Measurements from ENCODE around the gene OSBPL3. TPM values are rescaled to one million over a fixed set of nuclear protein-coding genes. Genes with fewer than 3 reads are reported as not detected.

The OSBPL3 gene
- total RNA-seq, 4 donors from 2014 or later = 4.3 to 8.6 (median 7.1) TPM

GRCh38 chr7:24862461-24862860 is 117.5 kb downstream of the OSBPL3 start:
- no peak for TF ChIP-seq CTCF (IDR thresholded peaks at IDR 0.05)
- no peak for ATAC-seq (ENCODE audit: low FRiP score)
- no peak for DNase-seq (ENCODE audit: low spot score)

GRCh38 chr7:24861336-24861735 is 118.6 kb downstream of the OSBPL3 start:
- no peak for ATAC-seq (ENCODE audit: low FRiP score)
- TF ChIP-seq CTCF (IDR thresholded peaks at IDR 0.05) = no peak
- DNase-seq (ENCODE audit: low spot score) = no peak

- ATAC-seq (ENCODE audit: low FRiP score) (no peak), DNase-seq (ENCODE audit: low spot score) (no peak)
Observed at GRCh38 chr7:24860611-24861010, 119.4 kb downstream of the OSBPL3 start.

GRCh38 chr7:24858108-24858977 is 121.6 kb downstream of the OSBPL3 start:
- TF ChIP-seq CTCF (IDR thresholded peaks at IDR 0.05) = no peak
- ATAC-seq (ENCODE audit: low FRiP score) (no peak), DNase-seq (ENCODE audit: low spot score) (no peak)

More at GRCh38 chr7:24860611-24861010, 119.4 kb downstream of the OSBPL3 start:
- TF ChIP-seq CTCF (IDR thresholded peaks at IDR 0.05) = no peak

GRCh38 chr7:24857623-24858022 is 122.4 kb downstream of the OSBPL3 start:
- no peak for TF ChIP-seq CTCF (IDR thresholded peaks at IDR 0.05)
- no peak for DNase-seq (ENCODE audit: low spot score)
- ATAC-seq (ENCODE audit: low FRiP score) = no peak

- ATAC-seq (ENCODE audit: low FRiP score) (no peak), DNase-seq (ENCODE audit: low spot score) (no peak)
- TF ChIP-seq CTCF (IDR thresholded peaks at IDR 0.05) = no peak
Observed at GRCh38 chr7:24854866-24855265, 125.1 kb downstream of the OSBPL3 start.

GRCh38 chr7:24851786-24852185 is 128.2 kb downstream of the OSBPL3 start:
- no peak for TF ChIP-seq CTCF (IDR thresholded peaks at IDR 0.05)
- ATAC-seq (ENCODE audit: low FRiP score) (no peak), DNase-seq (ENCODE audit: low spot score) (no peak)
